Measurements from ENCODE around the gene EGFL6.
A peak's percentile ranks its signal among the peaks of the same experiment; 100 is the strongest.
"Not testable (repeated sequence)": the region's sequence is repeated elsewhere in the genome, so short reads cannot be mapped to it uniquely, and the experiment has no call there.

The EGFL6 gene

GRCh38 chrX:13638826-13639225 lies 69.4 kb downstream of the EGFL6 start:
- Histone ChIP-seq H3K27me3 (ENCODE audit: control insufficient read depth, insufficient read depth, low read length) (no peaks in the 10 kb centered on the region), H3K4me3 (ENCODE audit: low read depth, low read length) (no peak overlapping the region), H3K4me1 (ENCODE audit: control insufficient read depth, insufficient read depth, low read length) (no peaks in the 10 kb centered on the region), H3K9ac (ENCODE audit: low read depth, low read length) (no peak overlapping the region), H3K36me3 (ENCODE audit: control insufficient read depth, insufficient read depth, low read length) (no peaks in the 10 kb centered on the region), H3K9me3 (ENCODE audit: control insufficient read depth, insufficient read depth, low read length) (peaks cover 14% of the 10 kb centered on the region)

- H3K4me3 ChIP-seq (ENCODE audit: low read depth, low read length); H3K9me3 ChIP-seq (ENCODE audit: control insufficient read depth, insufficient read depth, low read length); H3K36me3 ChIP-seq (ENCODE audit: control insufficient read depth, insufficient read depth, low read length); H3K27me3 ChIP-seq (ENCODE audit: control insufficient read depth, insufficient read depth, low read length); H3K9ac ChIP-seq (ENCODE audit: low read depth, low read length); H3K4me1 ChIP-seq (ENCODE audit: control insufficient read depth, insufficient read depth, low read length): not testable (repeated sequence)
These were observed 72.3 kb downstream of the EGFL6 start for GRCh38 chrX:13641684-13642083.

- Histone ChIP-seq H3K27me3 (ENCODE audit: control insufficient read depth, insufficient read depth, low read length) (no peaks in the 10 kb centered on the region), H3K9ac (ENCODE audit: low read depth, low read length) (no peak overlapping the region), H3K36me3 (ENCODE audit: control insufficient read depth, insufficient read depth, low read length) (no peaks in the 10 kb centered on the region), H3K9me3 (ENCODE audit: control insufficient read depth, insufficient read depth, low read length) (no peaks in the 10 kb centered on the region), H3K4me3 (ENCODE audit: low read depth, low read length) (no peak overlapping the region), H3K4me1 (ENCODE audit: control insufficient read depth, insufficient read depth, low read length) (peaks cover 3% of the 10 kb centered on the region)
These were observed 76.2 kb downstream of the EGFL6 start for GRCh38 chrX:13645464-13646153.

- no peak overlapping the region for H3K9ac ChIP-seq (ENCODE audit: low read depth, low read length)
- no peaks in the 10 kb centered on the region for H3K27me3 ChIP-seq (ENCODE audit: control insufficient read depth, insufficient read depth, low read length)
- no peaks in the 10 kb centered on the region for H3K36me3 ChIP-seq (ENCODE audit: control insufficient read depth, insufficient read depth, low read length)
- peaks cover 3% of the 10 kb centered on the region for H3K4me1 ChIP-seq (ENCODE audit: control insufficient read depth, insufficient read depth, low read length)
- no peaks in the 10 kb centered on the region for H3K9me3 ChIP-seq (ENCODE audit: control insufficient read depth, insufficient read depth, low read length)
- no peak overlapping the region for H3K4me3 ChIP-seq (ENCODE audit: low read depth, low read length)
These were observed 76.8 kb downstream of the EGFL6 start for GRCh38 chrX:13646154-13646549.

- no peak overlapping the region for H3K9ac ChIP-seq (ENCODE audit: low read depth, low read length)
- peaks cover 3% of the 10 kb centered on the region for H3K4me1 ChIP-seq (ENCODE audit: control insufficient read depth, insufficient read depth, low read length)
- no peaks in the 10 kb centered on the region for H3K9me3 ChIP-seq (ENCODE audit: control insufficient read depth, insufficient read depth, low read length)
- H3K4me3 ChIP-seq (ENCODE audit: low read depth, low read length) = no peak overlapping the region
- no peaks in the 10 kb centered on the region for H3K27me3 ChIP-seq (ENCODE audit: control insufficient read depth, insufficient read depth, low read length)
- H3K36me3 ChIP-seq (ENCODE audit: control insufficient read depth, insufficient read depth, low read length) = no peaks in the 10 kb centered on the region
These were observed 78.4 kb downstream of the EGFL6 start for GRCh38 chrX:13647709-13648212.

- not testable (repeated sequence) for H3K4me3 ChIP-seq (ENCODE audit: low read depth, low read length); H3K4me1 ChIP-seq (ENCODE audit: control insufficient read depth, insufficient read depth, low read length); H3K9ac ChIP-seq (ENCODE audit: low read depth, low read length); H3K27me3 ChIP-seq (ENCODE audit: control insufficient read depth, insufficient read depth, low read length); H3K9me3 ChIP-seq (ENCODE audit: control insufficient read depth, insufficient read depth, low read length); H3K36me3 ChIP-seq (ENCODE audit: control insufficient read depth, insufficient read depth, low read length)
These were observed 78.9 kb downstream of the EGFL6 start for GRCh38 chrX:13648336-13648735.

GRCh38 chrX:13649838-13650237 lies 80.4 kb downstream of the EGFL6 start:
- no peaks in the 10 kb centered on the region for H3K36me3 ChIP-seq (ENCODE audit: control insufficient read depth, insufficient read depth, low read length)
- H3K27me3 ChIP-seq (ENCODE audit: control insufficient read depth, insufficient read depth, low read length) = no peaks in the 10 kb centered on the region
- no peaks in the 10 kb centered on the region for H3K9me3 ChIP-seq (ENCODE audit: control insufficient read depth, insufficient read depth, low read length)
- no peak overlapping the region for H3K9ac ChIP-seq (ENCODE audit: low read depth, low read length)
- H3K4me1 ChIP-seq (ENCODE audit: control insufficient read depth, insufficient read depth, low read length) = peaks cover 3% of the 10 kb centered on the region
- H3K4me3 ChIP-seq (ENCODE audit: low read depth, low read length) = no peak overlapping the region

- H3K36me3 ChIP-seq (ENCODE audit: control insufficient read depth, insufficient read depth, low read length) = no peaks in the 10 kb centered on the region
- H3K9me3 ChIP-seq (ENCODE audit: control insufficient read depth, insufficient read depth, low read length) = no peaks in the 10 kb centered on the region
- H3K4me3 ChIP-seq (ENCODE audit: low read depth, low read length) = no peak overlapping the region
- H3K9ac ChIP-seq (ENCODE audit: low read depth, low read length) = no peak overlapping the region
- H3K27me3 ChIP-seq (ENCODE audit: control insufficient read depth, insufficient read depth, low read length) = no peaks in the 10 kb centered on the region
- H3K4me1 ChIP-seq (ENCODE audit: control insufficient read depth, insufficient read depth, low read length) = peaks cover 3% of the 10 kb centered on the region
These were observed 80.9 kb downstream of the EGFL6 start for GRCh38 chrX:13650318-13650717.

GRCh38 chrX:13651150-13651549 lies 81.7 kb downstream of the EGFL6 start:
- H3K9ac ChIP-seq (ENCODE audit: low read depth, low read length) = no peak overlapping the region
- no peak overlapping the region for H3K4me3 ChIP-seq (ENCODE audit: low read depth, low read length)
- no peaks in the 10 kb centered on the region for H3K9me3 ChIP-seq (ENCODE audit: control insufficient read depth, insufficient read depth, low read length)
- no peaks in the 10 kb centered on the region for H3K27me3 ChIP-seq (ENCODE audit: control insufficient read depth, insufficient read depth, low read length)
- H3K4me1 ChIP-seq (ENCODE audit: control insufficient read depth, insufficient read depth, low read length) = no peaks in the 10 kb centered on the region
- no peaks in the 10 kb centered on the region for H3K36me3 ChIP-seq (ENCODE audit: control insufficient read depth, insufficient read depth, low read length)

GRCh38 chrX:13652287-13652793 lies 82.9 kb downstream of the EGFL6 start:
- no peaks in the 10 kb centered on the region for H3K9me3 ChIP-seq (ENCODE audit: control insufficient read depth, insufficient read depth, low read length)
- H3K4me1 ChIP-seq (ENCODE audit: control insufficient read depth, insufficient read depth, low read length) = no peaks in the 10 kb centered on the region
- no peaks in the 10 kb centered on the region for H3K36me3 ChIP-seq (ENCODE audit: control insufficient read depth, insufficient read depth, low read length)
- H3K27me3 ChIP-seq (ENCODE audit: control insufficient read depth, insufficient read depth, low read length) = no peaks in the 10 kb centered on the region
- H3K4me3 ChIP-seq (ENCODE audit: low read depth, low read length) = peak overlapping the region; percentile 81
- peak overlapping the region; percentile 50 for H3K9ac ChIP-seq (ENCODE audit: low read depth, low read length)

GRCh38 chrX:13652850-13653693 lies 83.7 kb downstream of the EGFL6 start, which contains the start of gene TCEANC:
TCEANC (plus strand) TSS chrX:13653141; CDS start chrX:13662509, 9,368 bp downstream.
- Histone ChIP-seq H3K4me3 (ENCODE audit: low read depth, low read length) (peak within 1 kb of the TSS; percentile 81), H3K27me3 (ENCODE audit: control insufficient read depth, insufficient read depth, low read length) (no peaks in the 10 kb centered on the region), H3K36me3 (ENCODE audit: control insufficient read depth, insufficient read depth, low read length) (no peaks in the 10 kb centered on the region), H3K4me1 (ENCODE audit: control insufficient read depth, insufficient read depth, low read length) (no peaks in the 10 kb centered on the region), H3K9me3 (ENCODE audit: control insufficient read depth, insufficient read depth, low read length) (no peaks in the 10 kb centered on the region), H3K9ac (ENCODE audit: low read depth, low read length) (peak within 1 kb of the TSS; percentile 50)

Data from iPS-15b (cell line).